Measurements from ENCODE around the gene SREBF1. TPM values are rescaled to one million over a fixed set of nuclear protein-coding genes. Genes with fewer than 3 reads are reported as not detected.

SREBF1 gene
- total RNA-seq, 2 donors from 2014 or later: 67.2 to 103 TPM

DNA sequence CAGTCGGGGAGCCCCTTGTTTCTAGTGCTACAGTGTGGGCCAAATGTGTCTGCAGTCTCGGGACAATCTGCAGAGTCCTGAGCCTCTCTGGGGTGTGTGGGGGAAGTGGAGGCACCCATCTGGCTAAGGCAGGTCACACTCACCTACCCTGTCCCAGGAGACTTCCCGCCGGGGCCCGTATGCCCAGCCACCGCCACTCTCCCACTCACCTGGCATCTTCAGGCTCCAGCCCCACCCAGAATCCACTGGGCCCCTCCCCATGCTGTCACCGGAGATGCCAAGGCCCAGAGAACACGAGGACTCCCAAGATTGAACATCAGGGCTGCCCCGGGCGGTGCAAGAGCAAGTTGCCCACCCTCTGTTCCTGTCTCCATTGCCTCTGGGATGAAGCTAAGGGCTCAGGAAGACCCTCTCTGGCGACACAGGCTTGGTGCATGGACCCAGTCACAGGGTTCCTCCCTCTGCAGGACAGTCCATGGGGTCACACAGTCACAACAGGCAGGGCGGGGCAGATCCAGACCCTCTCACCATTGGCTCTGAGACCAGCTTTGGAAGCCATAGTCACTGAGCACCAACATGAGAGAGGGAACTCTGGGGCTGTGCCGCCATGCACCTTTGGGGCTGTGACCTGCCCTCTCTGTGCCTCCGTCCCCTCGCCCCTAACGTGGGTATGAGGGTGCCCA is 38.1 kb downstream of the SREBF1 start:
- H3K36me3 Mint-ChIP-seq: no peaks in the 10 kb centered on the region
- no peaks in the 10 kb centered on the region for H3K9me3 Mint-ChIP-seq
- ATAC-seq (peak; percentile 5 to 15), DNase-seq (ENCODE audit: low spot score in 2 of 2) (no peak)
- no peak overlapping the region for H3K27ac Mint-ChIP-seq

DNA sequence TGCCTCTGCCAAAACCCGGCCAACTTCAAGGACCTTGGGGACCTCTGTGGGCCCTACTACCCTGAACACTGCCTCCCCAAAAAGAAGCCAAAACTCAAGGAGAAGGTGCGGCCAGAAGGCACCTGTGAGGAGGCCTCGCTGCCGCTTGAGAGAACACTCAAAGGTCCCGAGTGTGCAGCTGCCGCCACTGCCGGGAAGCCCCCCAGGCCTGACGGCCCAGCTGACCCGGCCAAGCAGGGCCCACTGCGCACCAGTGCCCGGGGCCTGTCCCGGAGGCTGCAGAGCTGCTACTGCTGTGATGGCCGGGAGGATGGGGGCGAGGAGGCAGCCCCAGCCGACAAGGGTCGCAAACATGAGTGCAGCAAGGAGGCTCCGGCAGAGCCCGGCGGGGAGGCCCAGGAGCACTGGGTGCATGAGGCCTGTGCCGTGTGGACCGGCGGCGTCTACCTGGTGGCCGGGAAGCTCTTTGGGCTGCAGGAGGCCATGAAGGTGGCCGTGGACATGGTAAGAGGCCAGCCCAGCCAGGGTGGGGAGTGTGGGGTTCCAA is 38.7 kb downstream of the SREBF1 start:
- H3K9me3 Mint-ChIP-seq: no peaks in the 10 kb centered on the region
- DNase-seq (ENCODE audit: low spot score in 2 of 2): no peak
- no peaks in the 10 kb centered on the region for H3K36me3 Mint-ChIP-seq
- no peak for ATAC-seq
- H3K27ac Mint-ChIP-seq: no peak overlapping the region

DNA sequence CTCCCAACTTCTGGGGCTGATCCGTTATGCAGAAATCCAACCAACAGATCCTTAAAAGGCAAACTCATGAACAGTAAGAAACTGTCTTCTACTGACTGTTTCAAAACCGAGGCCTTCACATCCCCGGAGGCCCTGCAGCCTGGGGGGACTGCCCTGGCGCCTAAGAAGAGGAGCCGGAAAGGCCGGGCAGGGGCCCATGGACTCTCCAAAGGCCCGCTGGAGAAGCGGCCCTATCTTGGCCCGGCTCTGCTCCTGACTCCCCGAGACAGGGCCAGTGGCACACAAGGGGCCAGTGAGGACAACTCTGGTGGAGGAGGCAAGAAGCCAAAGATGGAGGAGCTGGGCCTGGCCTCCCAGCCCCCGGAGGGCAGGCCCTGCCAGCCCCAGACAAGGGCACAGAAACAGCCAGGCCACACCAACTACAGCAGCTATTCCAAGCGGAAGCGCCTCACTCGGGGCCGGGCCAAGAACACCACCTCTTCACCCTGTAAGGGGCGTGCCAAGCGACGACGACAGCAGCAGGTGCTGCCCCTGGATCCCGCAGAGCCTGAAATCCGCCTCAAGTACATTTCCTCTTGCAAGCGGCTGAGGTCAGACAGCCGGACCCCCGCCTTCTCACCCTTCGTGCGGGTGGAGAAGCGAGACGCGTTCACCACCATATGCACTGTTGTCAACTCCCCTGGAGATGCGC is 39.5 kb downstream of the SREBF1 start:
- DNase-seq (ENCODE audit: low spot score in 2 of 2) (no peak), ATAC-seq (no peak)
- Mint-ChIP-seq H3K36me3 (no peaks in the 10 kb centered on the region), H3K27ac (no peak overlapping the region), H3K9me3 (no peaks in the 10 kb centered on the region)

DNA sequence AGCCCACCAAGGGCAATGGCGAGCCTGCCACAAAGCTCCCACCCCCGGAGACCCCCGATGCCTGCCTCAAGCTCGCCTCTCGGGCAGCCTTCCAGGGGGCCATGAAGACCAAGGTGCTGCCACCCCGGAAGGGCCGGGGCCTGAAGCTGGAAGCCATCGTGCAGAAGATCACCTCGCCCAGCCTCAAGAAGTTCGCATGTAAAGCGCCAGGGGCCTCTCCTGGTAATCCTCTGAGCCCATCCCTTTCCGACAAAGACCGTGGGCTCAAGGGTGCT is 40.1 kb downstream of the SREBF1 start:
- Mint-ChIP-seq H3K36me3 (no peaks in the 10 kb centered on the region), H3K27ac (no peak overlapping the region), H3K9me3 (no peaks in the 10 kb centered on the region)
- ATAC-seq (no peak), DNase-seq (ENCODE audit: low spot score in 2 of 2) (no peak)

DNA sequence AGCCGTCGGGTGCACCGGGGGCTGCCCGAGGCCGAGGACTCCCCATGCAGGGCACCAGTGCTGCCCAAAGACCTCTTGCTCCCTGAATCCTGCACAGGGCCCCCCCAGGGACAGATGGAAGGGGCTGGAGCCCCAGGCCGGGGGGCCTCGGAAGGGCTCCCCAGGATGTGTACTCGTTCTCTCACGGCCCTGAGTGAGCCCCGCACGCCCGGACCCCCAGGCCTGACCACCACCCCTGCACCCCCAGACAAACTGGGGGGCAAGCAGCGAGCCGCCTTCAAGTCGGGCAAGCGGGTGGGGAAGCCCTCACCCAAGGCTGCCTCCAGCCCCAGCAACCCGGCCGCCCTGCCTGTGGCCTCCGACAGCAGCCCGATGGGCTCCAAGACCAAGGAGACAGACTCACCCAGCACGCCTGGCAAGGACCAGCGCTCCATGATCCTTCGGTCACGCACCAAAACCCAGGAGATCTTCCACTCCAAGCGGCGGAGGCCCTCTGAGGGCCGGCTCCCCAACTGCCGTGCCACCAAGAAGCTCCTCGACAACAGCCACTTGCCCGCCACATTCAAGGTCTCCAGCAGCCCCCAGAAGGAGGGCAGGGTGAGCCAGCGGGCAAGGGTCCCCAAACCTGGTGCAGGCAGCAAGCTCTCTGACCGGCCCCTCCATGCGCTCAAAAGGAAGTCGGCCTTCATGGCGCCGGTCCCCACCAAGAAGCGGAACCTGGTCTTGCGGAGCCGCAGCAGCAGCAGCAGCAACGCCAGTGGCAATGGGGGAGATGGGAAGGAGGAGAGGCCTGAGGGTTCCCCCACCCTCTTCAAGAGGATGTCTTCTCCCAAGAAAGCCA is 40.6 kb downstream of the SREBF1 start:
- H3K9me3 Mint-ChIP-seq: no peaks in the 10 kb centered on the region
- DNase-seq (ENCODE audit: low spot score in 2 of 2): no peak
- H3K27ac Mint-ChIP-seq: no peak overlapping the region
- no peaks in the 10 kb centered on the region for H3K36me3 Mint-ChIP-seq
- ATAC-seq: no peak

DNA sequence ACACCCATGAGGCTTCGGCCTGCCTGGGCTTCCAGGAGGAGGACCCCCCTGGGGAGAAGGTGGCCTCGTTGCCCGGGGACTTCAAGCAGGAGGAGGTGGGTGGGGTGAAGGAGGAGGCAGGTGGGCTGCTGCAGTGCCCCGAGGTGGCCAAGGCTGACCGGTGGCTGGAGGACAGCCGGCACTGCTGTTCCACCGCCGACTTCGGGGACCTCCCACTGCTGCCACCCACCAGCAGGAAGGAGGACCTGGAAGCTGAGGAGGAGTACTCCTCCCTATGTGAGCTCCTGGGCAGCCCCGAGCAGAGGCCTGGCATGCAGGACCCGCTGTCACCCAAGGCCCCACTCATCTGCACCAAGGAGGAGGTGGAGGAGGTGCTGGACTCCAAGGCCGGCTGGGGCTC is 41.5 kb downstream of the SREBF1 start:
- no peak for ATAC-seq
- H3K9me3 Mint-ChIP-seq: no peaks in the 10 kb centered on the region
- no peaks in the 10 kb centered on the region for H3K36me3 Mint-ChIP-seq
- no peak for DNase-seq (ENCODE audit: low spot score in 2 of 2)
- no peak overlapping the region for H3K27ac Mint-ChIP-seq

DNA sequence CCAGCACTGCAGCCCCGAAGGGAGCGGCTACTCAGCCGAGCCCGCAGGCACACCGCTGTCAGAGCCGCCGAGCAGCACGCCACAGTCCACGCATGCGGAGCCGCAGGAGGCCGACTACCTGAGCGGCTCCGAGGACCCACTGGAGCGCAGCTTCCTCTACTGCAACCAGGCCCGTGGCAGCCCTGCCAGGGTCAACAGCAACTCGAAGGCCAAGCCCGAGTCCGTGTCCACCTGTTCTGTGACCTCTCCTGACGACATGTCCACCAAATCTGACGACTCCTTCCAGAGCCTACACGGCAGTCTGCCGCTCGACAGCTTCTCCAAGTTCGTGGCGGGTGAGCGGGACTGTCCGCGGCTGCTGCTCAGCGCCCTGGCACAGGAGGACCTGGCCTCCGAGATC is 42.4 kb downstream of the SREBF1 start:
- Mint-ChIP-seq H3K36me3 (no peaks in the 10 kb centered on the region), H3K27ac (no peak overlapping the region), H3K9me3 (no peaks in the 10 kb centered on the region)
- DNase-seq (ENCODE audit: low spot score in 2 of 2) (no peak), ATAC-seq (no peak)

DNA sequence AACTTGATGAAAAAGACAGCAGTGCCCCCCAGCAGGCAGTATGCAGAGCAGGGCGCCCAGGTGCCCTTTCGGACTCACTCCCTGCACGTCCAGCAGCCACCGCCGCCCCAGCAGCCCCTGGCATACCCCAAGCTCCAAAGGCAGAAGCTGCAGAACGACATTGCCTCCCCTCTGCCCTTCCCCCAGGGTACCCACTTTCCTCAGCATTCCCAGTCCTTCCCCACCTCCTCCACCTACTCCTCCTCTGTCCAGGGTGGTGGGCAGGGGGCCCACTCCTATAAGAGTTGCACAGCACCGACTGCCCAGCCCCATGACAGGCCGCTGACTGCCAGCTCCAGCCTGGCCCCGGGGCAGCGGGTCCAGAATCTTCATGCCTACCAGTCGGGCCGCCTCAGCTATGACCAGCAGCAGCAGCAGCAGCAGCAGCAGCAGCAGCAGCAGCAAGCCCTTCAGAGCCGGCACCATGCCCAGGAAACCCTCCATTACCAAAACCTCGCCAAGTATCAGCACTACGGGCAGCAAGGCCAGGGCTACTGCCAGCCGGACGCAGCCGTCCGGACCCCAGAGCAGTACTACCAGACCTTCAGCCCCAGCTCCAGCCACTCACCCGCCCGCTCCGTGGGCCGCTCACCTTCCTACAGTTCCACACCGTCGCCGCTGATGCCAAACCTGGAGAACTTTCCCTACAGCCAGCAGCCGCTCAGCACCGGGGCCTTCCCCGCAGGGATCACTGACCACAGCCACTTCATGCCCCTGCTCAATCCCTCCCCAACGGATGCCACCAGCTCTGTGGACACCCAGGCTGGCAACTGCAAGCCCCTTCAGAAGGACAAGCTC is 43.2 kb downstream of the SREBF1 start:
- Mint-ChIP-seq H3K27ac (peak overlapping the region; percentile 1 to 81), H3K36me3 (no peaks in the 10 kb centered on the region), H3K9me3 (no peaks in the 10 kb centered on the region)
- no peak for DNase-seq (ENCODE audit: low spot score in 2 of 2)
- peak in 1 of 2 donors; percentile 1 for ATAC-seq

DNA sequence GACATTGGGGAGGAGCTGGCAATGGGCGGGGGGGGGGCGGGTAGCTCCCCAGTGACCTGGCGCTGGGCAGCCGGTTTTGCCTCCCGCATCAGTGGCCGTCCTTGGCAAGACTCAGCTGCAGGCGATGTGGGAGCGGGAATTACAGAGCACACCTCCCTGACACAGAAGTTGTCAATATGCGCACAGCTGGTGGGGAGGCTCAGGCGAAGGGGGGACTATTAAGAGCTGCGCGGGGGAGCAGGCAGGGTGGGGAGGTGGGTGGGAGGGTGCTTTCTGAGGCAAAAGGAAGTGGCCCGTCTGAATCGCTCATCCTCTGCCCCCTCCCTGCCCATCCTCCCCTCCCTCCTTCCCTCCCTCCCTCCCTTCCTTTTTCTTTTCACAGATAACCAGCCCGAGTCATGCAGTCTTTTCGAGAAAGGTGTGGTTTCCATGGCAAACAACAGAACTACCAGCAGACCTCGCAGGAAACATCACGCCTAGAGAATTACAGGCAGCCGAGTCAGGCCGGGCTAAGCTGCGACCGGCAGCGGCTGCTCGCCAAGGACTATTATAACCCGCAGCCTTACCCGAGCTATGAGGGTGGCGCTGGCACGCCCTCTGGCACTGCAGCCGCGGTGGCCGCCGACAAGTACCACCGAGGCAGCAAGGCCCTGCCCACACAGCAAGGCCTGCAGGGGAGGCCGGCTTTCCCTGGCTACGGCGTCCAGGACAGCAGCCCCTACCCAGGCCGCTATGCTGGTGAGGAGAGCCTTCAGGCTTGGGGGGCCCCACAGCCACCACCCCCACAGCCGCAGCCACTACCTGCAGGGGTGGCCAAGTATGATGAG is 44.0 kb downstream of the SREBF1 start:
- ATAC-seq (peak; percentile 90 to 93), DNase-seq (ENCODE audit: low spot score in 2 of 2) (peak in 1 of 2 donors; percentile 54)
- Mint-ChIP-seq H3K27ac (peak overlapping the region in 1 of 2 donors; percentile 1), H3K36me3 (no peaks in the 10 kb centered on the region), H3K9me3 (no peaks in the 10 kb centered on the region)

DNA sequence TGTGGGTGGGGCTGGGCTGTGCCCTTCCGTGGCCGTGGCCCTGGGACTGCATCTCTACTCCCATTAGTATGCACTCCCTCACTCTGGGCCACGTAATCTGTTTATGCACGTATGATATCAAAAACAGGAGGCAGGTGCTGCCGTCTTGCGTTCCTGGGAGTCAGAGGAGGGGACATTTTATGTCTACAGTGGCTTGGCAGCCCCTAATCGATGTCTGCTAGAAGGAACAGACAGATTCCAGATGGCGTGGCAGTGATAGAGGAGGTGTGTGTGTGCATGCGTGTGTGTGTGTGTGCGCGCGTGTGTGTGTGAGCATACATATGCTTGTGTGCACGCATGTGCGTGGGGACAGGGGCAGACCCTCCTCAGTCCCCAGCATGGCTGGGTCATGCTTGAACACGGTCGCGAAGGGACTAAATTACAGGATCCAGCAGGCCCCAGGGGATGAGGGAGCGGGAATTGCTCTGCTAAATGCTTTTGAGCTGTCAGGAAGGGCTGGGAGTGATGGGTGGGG is 44.7 kb downstream of the SREBF1 start:
- H3K36me3 Mint-ChIP-seq: no peaks in the 10 kb centered on the region
- no peak for ATAC-seq
- peak overlapping the region in 1 of 2 donors; percentile 68 for H3K27ac Mint-ChIP-seq
- no peaks in the 10 kb centered on the region for H3K9me3 Mint-ChIP-seq
- no peak for DNase-seq (ENCODE audit: low spot score in 2 of 2)

DNA sequence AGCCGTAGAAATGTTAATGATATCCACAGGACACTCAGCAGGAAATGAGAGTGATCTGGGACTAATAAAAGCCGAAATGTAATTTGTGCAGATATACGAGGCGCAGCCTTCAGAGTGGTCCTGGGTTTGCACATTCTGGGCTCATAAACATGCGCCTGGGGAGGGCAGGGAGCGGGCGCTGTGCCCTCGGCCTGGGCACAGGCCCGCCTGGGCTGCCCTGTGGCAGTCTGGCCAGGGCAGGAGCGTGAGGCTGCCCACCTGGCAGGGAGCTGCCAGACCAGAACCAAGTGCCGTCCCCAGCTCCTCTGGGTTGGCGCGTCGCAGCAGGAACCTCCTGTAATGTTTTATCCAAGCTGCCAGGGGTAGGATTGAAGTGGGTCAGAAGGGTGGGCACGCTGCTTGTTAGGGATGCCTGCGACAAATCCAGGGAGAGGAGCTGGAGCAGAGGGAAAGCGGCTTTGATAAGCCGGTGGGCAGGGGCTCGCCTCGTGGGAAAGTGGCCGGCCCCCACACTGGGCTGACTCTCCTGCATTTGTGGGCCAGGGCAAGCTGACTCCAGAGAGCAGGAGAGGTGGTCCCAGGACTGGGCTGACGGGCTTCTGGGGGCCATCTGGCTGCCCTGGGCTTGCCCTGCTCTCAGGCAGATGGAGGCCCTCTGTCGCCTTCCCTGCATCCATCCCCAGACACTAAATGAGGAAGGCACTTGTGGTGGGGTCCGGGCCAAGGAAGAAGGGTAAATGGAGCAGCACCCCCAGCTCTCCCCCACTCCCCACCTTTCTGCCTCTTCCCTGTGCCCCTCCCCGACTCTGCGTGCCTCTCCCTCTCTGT is 45.9 kb downstream of the SREBF1 start:
- no peak for DNase-seq (ENCODE audit: low spot score in 2 of 2)
- Mint-ChIP-seq H3K9me3 (no peaks in the 10 kb centered on the region), H3K36me3 (no peaks in the 10 kb centered on the region), H3K27ac (no peak overlapping the region)
- ATAC-seq: no peak

DNA sequence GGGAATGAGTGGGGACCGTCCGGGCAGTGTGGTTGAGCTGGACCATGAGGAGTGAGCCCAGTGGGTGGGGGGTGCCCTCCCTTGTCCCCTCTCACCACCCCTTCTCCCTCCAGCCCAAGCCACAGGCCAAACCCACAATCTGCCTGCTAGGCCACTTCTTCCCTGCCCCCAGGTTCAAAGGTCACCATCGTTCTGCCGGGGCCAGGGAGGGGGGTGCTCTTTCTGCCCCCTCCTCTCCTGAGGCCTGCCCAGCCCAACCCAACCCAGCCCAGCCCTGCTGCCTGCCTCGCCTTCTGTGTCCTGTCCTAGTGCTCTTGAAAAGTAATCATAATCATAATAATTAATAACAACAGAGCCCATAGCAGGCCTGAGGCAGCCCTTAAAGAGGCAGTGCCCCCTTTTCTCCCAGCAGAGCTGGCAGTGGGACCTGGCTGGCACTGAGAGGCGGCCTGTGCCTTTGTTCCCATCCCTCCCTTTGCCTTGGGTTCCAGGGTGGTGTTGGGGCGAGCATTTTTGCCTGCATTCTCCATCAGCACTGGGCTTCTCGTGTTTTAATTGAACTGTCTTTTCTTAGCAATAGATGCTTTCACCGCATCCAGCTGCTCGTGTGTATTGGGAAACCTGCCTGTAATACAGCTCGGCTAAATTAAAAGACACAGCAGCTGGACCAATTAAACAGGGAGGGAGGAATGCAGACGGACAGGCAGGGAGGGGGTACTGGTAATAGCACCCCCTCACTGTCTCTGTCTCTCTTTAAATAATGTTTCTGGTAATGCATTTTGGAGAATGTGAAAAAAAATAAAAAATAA is 46.8 kb downstream of the SREBF1 start:
- no peaks in the 10 kb centered on the region for H3K36me3 Mint-ChIP-seq
- ATAC-seq (no peak), DNase-seq (ENCODE audit: low spot score in 2 of 2) (no peak)
- H3K9me3 Mint-ChIP-seq: no peaks in the 10 kb centered on the region
- no peak overlapping the region for H3K27ac Mint-ChIP-seq

DNA sequence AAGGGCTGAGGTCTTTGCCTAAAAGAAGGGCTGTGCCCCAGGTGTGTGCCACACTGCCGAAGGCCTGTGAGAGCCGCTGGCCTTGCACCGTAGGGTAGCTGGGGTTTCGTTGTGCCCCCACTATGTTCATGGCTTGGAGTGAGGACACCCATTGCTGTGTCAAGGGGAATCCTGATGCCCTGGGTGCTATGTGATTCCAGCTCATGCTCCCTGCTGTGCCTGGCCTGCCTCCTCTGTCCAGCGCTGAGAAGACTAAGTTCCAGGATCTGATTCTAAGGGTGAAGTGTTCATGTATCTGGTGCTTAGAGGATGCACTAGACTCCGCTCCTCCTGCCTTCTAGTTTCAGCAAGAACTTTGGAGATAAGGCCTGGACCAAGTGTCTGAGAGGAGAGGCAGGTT is 47.4 kb downstream of the SREBF1 start:
- H3K27ac Mint-ChIP-seq: peak overlapping the region in 1 of 2 donors; percentile 6
- ATAC-seq: no peak
- no peaks in the 10 kb centered on the region for H3K9me3 Mint-ChIP-seq
- no peaks in the 10 kb centered on the region for H3K36me3 Mint-ChIP-seq
- DNase-seq (ENCODE audit: low spot score in 2 of 2): no peak

DNA sequence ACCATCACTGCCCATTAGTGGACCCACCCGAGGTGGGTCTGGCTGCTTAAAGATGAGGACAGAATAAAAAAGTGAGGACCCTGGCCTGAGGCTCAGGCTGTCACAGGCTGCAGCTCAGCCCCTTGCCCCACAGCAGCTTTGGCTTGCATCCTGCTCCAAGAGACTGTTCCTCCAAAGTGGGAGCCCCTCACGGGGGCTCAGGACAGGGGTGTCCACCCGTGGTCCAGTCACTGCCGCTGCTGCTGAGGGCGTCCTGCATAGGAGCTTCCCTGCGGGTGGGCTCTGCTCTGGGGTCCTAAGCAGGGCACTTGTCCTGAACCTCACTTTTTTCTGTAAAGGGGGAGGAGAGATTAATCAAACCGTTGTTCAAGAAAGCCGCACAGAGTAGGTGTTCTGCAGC is 47.8 kb downstream of the SREBF1 start:
- peak overlapping the region; percentile 6 to 84 for H3K27ac Mint-ChIP-seq
- no peaks in the 10 kb centered on the region for H3K36me3 Mint-ChIP-seq
- ATAC-seq (no peak), DNase-seq (ENCODE audit: low spot score in 2 of 2) (no peak)
- no peaks in the 10 kb centered on the region for H3K9me3 Mint-ChIP-seq
